Loucy (cell line): ENCODE data around the gene OXLD1.

Experiments used
- H2AFZ ChIP-seq: fragments of 200-600 bp; sonication (generic); 2 replicates; pipeline ENCODE4 v1.6.0; 2016; ENCODE audit warnings: antibody characterized with exemption, mild to moderate bottlenecking, low read length, moderate library complexity
- H3F3A ChIP-seq: fragments of 200-600 bp; 2 replicates; pipeline ENCODE4 v1.6.0; 2016; ENCODE audit warnings: antibody characterized with exemption, low read depth, mild to moderate bottlenecking
- H3K27me3 ChIP-seq: fragments of 200-600 bp; sonication (generic); 2 replicates; pipeline ENCODE4 v1.6.1; 2014; ENCODE audit warnings: low read length, mild to moderate bottlenecking; ENCODE audit not compliant: insufficient read depth, poor library complexity, severe bottlenecking
- H3K36me3 ChIP-seq: fragments of 200-600 bp; sonication (generic); 2 replicates; pipeline ENCODE4 v1.6.1; 2016; ENCODE audit warnings: low read length; ENCODE audit not compliant: insufficient read depth
- H3K4me1 ChIP-seq: fragments of 200-600 bp; sonication (generic); 2 replicates; pipeline ENCODE4 v1.5.1; 2014; ENCODE audit warnings: low read length, mild to moderate bottlenecking; ENCODE audit not compliant: insufficient read depth, poor library complexity, severe bottlenecking
- H3K4me2 ChIP-seq: fragments of 200-600 bp; sonication (generic); 2 replicates; pipeline ENCODE4 v1.6.0; 2014; ENCODE audit warnings: antibody characterized with exemption, low read length, low read depth, mild to moderate bottlenecking; ENCODE audit not compliant: poor library complexity, severe bottlenecking
- H3K4me3 ChIP-seq: fragments of 200-600 bp; sonication (generic); 2 replicates; pipeline ENCODE4 v1.5.1; 2014; ENCODE audit warnings: low read length, mild to moderate bottlenecking, mixed read lengths; ENCODE audit not compliant: poor library complexity, severe bottlenecking
- H3K79me2 ChIP-seq: fragments of 200-600 bp; sonication (generic); 2 replicates; pipeline ENCODE4 v1.6.1; 2014; ENCODE audit warnings: low read length; ENCODE audit not compliant: insufficient read depth
- H3K9ac ChIP-seq: fragments of 200-600 bp; sonication (generic); 2 replicates; pipeline ENCODE4 v1.6.0; 2014; ENCODE audit warnings: mild to moderate bottlenecking, low read depth, low read length, moderate library complexity; ENCODE audit not compliant: poor library complexity, severe bottlenecking
- H3K9me2 ChIP-seq: fragments of 200-600 bp; sonication (generic); replicated peaks from 2 replicates; pipeline ENCODE4 v1.6.1; 2016; ENCODE audit warnings: low read depth, low read length, mixed read lengths
- H3K9me3 ChIP-seq: fragments of 200-600 bp; sonication (generic); 2 replicates; pipeline ENCODE4 v1.6.1; 2014; ENCODE audit warnings: mild to moderate bottlenecking, antibody characterized with exemption, low read length, low read depth; ENCODE audit not compliant: insufficient read depth
- H4K20me1 ChIP-seq: fragments of 200-600 bp; sonication (generic); 2 replicates; pipeline ENCODE4 v1.6.0; 2014; ENCODE audit warnings: antibody characterized with exemption, low read length, mild to moderate bottlenecking; ENCODE audit not compliant: insufficient read depth, poor library complexity, severe bottlenecking
- CTCF ChIP-seq: fragments of 200-600 bp; sonication (generic); conservative IDR thresholded peaks from 2 replicates; pipeline ENCODE4 v1.5.1; 2014; ENCODE audit warnings: mild to moderate bottlenecking, antibody characterized with exemption, low read length
- EZH2phosphoT487 ChIP-seq: fragments of 200-600 bp; IDR thresholded peaks from 2 replicates; pipeline ENCODE4 v1.6.1; 2018; ENCODE audit warnings: antibody characterized with exemption, mild to moderate bottlenecking, moderate library complexity, borderline replicate concordance

OXLD1 gene

GRCh38 chr17:81655378-81656117 is 10.9 kb downstream of the OXLD1 start:
- Histone ChIP-seq H3K9me3 (no peaks in the 10 kb centered on the region), H3K4me3 (no peak overlapping the region), H4K20me1 (no peaks in the 10 kb centered on the region), H3K79me2 (no peaks in the 10 kb centered on the region), H3K4me1 (peaks cover 32% of the 10 kb centered on the region), H3K4me2 (no peak overlapping the region), H3K9me2 (no peaks in the 10 kb centered on the region), H3F3A (no peaks in the 10 kb centered on the region), H3K36me3 (no peaks in the 10 kb centered on the region), H3K9ac (no peak overlapping the region), H3K27me3 (no peaks in the 10 kb centered on the region), H2AFZ (no peak overlapping the region)
- TF ChIP-seq CTCF, result no peak
- TF ChIP-seq EZH2phosphoT487, result no peak

- H4K20me1 ChIP-seq, result no peaks in the 10 kb centered on the region
- peak overlapping the region; percentile 83 for H3K9ac ChIP-seq
- peak overlapping the region; percentile 87 for H2AFZ ChIP-seq
- H3F3A ChIP-seq, result no peaks in the 10 kb centered on the region
- H3K4me2 ChIP-seq, result peak overlapping the region; percentile 90
- no peaks in the 10 kb centered on the region for H3K79me2 ChIP-seq
- H3K9me3 ChIP-seq, result no peaks in the 10 kb centered on the region
- H3K9me2 ChIP-seq, result no peaks in the 10 kb centered on the region
- TF ChIP-seq CTCF (no peak), EZH2phosphoT487 (no peak)
- H3K36me3 ChIP-seq, result no peaks in the 10 kb centered on the region
- peaks cover 32% of the 10 kb centered on the region for H3K4me1 ChIP-seq
- H3K4me3 ChIP-seq, result peak overlapping the region; percentile 82
- H3K27me3 ChIP-seq, result no peaks in the 10 kb centered on the region
These were observed 13.3 kb downstream of the OXLD1 start for GRCh38 chr17:81652906-81653771.

DNA sequence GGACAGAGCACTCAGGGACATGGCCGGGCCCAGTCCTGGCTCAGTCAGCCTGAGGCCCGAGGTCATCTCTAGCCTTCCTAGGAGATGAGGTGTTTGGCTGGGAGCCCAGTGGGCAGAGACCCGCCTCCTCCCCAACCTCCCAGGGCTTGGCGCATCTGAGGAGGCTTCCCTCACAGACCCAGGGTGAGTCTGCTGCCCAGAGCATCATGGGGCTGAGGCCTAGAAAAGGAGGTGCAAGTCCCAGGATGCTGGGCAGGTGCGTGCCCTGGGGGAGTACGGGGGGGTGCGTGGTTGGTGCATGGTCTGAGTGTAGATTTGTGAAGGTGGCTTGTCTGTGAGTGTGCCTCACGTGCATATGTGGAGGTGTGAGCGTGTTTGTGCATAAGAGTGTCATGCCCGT is 14.7 kb downstream of the OXLD1 start:
- Histone ChIP-seq H3K4me3 (no peak overlapping the region), H3K4me2 (no peak overlapping the region)

More for the DNA sequence above, 14.7 kb downstream of the OXLD1 start:
- Histone ChIP-seq H3F3A (no peaks in the 10 kb centered on the region), H3K36me3 (no peaks in the 10 kb centered on the region), H4K20me1 (no peaks in the 10 kb centered on the region), H3K4me1 (peaks cover 24% of the 10 kb centered on the region), H3K27me3 (no peaks in the 10 kb centered on the region), H2AFZ (no peak overlapping the region), H3K9me3 (no peaks in the 10 kb centered on the region), H3K9me2 (no peaks in the 10 kb centered on the region), H3K79me2 (no peaks in the 10 kb centered on the region), H3K9ac (no peak overlapping the region)
- TF ChIP-seq CTCF, result no peak
- TF ChIP-seq EZH2phosphoT487, result no peak
